Choroid plexus epithelial cell (primary cell): ENCODE results near the gene ADGRL1.

Experiments used
- DNase-seq: peaks from one replicate; pipeline ENCODE4 v3.0.0-alpha.2; 2010; ENCODE audit warnings: low read depth
- H3K4me3 ChIP-seq: 2 replicates; pipeline ENCODE4 v1.5.1; 2011; ENCODE audit warnings: low read depth, mild to moderate bottlenecking, control low read depth, low read length, moderate library complexity
- TF ChIP-seq, protein P1 (sequence below): conservative IDR thresholded peaks from 2 replicates; pipeline ENCODE4 v1.5.1; 2011; ENCODE audit warnings: low read depth, mild to moderate bottlenecking, control low read depth, inconsistent platforms, low read length, moderate library complexity

ADGRL1 gene

DNA sequence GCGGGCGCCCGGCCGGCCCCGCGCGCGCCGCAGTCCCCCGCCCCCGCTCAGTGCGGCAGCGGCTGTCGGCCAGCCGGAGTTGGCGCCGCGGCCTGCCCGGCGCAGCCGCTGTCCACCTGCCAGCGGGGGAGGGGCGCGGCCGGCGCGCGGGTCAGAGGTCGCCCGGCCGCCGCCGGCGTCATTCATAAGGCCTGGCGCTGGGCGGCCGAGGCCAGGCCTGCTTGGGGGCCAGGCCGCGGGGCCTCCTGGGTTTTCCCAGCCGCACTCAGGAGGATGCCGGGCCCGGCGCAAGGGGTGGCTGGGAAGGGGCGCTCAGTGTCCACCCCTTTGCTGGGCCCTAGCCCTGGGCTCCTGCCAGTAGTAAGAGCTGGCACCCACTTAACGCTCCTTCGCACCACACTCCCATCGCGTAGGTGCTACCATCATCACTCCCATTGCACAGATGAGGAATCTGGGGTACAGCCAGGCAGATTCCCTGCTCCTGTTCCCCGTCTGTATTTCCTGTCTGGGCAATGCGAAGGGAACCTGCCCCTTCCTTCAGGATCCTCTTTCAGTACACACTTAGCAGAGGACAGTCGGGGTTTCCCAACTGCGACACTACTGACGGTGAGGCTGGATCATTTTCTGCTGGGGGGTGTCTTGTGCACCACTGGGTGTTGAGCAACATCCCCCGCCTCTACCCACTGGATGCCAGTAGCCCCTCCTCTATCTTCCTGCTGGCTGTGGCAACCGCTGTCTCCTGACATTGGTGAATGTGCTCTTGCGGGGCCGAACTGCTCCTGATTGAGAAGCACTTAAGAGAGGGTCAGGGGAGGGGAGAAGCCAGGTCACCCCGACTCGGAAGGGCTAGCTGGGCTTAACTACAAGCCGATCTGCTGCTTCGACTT is 87.6 kb downstream of the ADGRL1 start:
- H3K4me3 ChIP-seq, result peak overlapping the region; percentile 59
- TF ChIP-seq, protein P1, sequence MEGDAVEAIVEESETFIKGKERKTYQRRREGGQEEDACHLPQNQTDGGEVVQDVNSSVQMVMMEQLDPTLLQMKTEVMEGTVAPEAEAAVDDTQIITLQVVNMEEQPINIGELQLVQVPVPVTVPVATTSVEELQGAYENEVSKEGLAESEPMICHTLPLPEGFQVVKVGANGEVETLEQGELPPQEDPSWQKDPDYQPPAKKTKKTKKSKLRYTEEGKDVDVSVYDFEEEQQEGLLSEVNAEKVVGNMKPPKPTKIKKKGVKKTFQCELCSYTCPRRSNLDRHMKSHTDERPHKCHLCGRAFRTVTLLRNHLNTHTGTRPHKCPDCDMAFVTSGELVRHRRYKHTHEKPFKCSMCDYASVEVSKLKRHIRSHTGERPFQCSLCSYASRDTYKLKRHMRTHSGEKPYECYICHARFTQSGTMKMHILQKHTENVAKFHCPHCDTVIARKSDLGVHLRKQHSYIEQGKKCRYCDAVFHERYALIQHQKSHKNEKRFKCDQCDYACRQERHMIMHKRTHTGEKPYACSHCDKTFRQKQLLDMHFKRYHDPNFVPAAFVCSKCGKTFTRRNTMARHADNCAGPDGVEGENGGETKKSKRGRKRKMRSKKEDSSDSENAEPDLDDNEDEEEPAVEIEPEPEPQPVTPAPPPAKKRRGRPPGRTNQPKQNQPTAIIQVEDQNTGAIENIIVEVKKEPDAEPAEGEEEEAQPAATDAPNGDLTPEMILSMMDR, result no peak
- DNase-seq, result peak; percentile 78

DNA sequence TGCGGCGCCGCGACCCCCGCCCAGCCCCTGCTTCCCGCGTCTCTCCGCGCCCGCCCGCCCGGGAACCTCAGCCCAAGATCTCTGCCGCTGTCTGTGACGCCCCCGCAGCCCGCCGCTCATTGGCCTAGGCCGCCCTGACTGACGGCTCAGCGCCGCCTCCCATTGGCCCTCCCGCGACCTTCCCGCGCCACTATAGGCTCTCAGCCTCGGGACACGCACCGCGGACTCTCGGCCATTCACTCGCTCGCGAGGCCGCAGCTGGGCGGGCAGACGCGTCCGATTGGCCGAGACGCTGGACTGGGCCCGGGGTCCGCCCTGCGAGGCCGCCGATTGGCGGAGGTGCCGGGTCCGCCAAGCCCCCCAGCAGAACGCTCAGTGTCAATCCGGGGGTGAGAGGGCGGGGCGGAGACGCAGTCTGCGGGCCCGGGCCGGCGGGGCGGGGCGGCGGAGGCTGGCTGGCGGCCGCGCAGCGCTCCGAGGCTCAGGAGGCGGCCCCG is 88.3 kb downstream of the ADGRL1 start, which contains the start of gene PRKACA:
PRKACA (minus strand) TSS at position 95 of the 497 bp plus-strand sequence. CDS start 215 bp downstream, outside the sequence.
- peak; percentile 100 for DNase-seq
- TF ChIP-seq, protein P1, result no peak
- peak within 1 kb of the TSS; percentile 80 for H3K4me3 ChIP-seq

DNA sequence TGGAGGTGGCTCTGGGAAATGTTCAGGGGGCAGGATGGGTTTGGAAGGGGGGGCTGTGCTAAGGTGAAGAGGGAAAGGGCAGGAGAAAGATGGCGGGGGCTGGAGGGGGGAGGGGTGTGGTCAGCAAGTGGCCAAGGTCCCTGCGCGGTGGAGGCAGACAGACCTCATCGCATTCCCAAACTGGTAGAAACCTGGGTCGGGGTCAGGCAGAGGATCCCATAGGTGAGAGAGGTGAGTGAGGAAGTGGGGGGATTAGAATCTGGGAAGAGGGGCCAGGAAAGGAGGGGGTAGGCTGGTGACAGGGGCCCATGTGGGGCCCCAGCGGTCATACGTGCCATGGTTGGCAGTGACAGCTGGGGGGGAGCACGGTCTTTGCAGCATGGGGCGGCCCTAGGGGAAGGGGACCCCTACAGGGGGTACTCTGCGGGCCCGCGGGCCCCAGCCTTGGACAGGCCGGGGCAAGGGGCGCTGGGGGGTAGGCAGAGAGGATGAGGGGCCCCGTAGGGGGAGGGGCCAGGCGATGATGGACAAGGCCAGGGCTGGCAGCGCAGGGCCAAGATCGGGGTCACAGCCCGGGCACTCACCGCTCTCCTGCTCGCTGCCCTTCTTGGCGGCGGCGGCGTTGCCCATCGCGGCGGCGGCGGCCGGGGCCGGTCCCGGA is 88.9 kb downstream of the ADGRL1 start:
- DNase-seq, result no peak
- TF ChIP-seq, protein P1, result no peak
- H3K4me3 ChIP-seq, result peak overlapping the region; percentile 80

DNA sequence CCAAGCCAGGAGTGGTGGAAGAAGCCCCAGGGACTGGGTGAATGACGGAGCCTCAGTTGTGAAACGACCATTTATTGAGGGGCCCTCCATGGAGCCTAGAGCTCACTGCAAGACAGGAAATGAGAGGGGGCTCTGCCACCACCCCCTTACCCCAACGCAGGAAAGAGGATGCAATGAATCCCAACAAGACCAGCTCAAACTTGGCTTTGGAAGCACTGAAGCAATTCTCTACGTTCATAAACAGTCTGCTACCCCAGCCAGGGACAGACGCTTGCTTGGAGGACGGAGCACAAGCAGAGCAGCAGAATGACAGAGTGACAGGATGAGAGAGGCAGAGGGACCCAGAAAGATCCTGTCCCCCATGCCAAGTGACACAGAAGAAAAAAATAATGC is 89.4 kb downstream of the ADGRL1 start:
- H3K4me3 ChIP-seq, result peak overlapping the region; percentile 80
- TF ChIP-seq, protein P1, result no peak
- no peak for DNase-seq

DNA sequence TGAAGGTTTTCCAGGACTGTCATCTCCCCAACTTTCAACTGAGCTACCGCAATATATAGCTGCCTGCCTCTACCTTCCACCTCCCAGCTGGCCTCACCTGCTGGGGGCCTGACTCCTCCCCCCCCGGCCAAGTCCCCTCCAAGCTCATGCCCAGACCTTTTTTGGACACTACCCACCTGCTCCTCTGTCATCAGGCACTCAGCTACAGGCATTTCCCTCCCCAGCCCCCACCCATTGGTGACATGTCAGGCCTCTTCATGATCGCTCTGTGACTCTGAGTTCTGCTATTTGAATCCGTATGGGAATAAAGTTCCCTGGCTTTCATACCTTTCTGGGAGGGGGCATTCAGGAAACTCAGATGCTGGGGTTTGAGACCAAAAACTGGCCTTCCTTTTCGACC is 90.2 kb downstream of the ADGRL1 start:
- H3K4me3 ChIP-seq, result no peak overlapping the region
- TF ChIP-seq, protein P1, result no peak
- DNase-seq, result no peak

DNA sequence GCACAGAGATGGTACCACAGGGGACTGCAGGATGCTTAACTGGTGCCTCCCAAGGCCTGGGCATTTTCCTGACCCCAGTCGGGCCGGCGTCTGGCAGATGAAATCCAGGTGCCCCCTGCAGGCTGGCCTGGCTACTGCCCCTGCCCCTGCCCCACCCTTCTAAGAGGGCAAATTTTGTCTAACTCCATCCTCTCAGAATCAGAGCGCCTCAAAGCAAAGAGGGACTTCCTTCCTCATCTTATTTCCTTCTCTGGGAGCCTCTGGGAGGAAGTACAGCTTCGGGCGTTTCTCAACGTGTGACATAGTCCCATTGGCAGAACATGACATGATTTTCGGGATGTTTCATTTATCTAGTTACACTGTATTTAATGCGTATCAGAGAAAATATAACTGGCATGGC is 91.1 kb downstream of the ADGRL1 start:
- DNase-seq, result peak; percentile 34
- no peak overlapping the region for H3K4me3 ChIP-seq
- TF ChIP-seq, protein P1, result peak; percentile 66
